ENCODE measurements around the gene NTS.

Gene NTS, protein sequence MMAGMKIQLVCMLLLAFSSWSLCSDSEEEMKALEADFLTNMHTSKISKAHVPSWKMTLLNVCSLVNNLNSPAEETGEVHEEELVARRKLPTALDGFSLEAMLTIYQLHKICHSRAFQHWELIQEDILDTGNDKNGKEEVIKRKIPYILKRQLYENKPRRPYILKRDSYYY

DNA sequence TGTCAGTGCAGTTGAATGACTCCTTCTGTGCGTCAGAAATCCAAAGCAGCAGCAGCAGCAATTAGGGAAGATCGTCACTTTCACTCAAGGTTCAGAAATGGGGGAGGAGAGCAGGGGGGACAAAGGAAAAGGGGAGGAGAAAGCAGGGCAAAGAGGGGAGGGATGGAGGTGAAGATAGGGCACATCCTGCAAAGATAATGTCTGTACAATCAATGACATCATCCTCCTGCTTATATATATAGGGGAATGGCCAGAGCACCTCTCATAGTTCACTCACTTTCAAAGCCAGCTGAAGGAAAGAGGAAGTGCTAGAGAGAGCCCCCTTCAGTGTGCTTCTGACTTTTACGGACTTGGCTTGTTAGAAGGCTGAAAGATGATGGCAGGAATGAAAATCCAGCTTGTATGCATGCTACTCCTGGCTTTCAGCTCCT is at the start of gene NTS:
NTS (plus strand) TSS at position 265 of the 431 bp plus-strand sequence; CDS start at position 374, 109 bp downstream.
- DNase-seq = no peak

DNA sequence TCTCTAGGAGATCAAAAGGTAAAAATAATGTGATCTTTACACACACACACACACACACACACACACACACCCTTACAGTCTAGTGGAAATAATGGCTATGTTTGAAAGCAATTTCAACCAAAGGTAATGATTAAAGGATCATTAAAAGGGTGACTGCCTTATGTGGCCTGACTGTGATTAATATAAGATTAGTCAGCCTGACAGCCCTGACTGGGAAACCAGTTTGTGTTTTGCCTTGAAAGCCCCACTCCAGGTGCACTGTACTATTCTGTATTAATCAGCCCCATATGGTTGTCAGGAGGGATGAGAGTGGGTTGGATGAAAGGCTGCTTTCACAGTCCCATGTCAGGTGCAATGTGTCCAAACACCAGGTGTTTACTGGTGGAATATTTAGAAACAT is 48.3 kb upstream of the NTS start:
- DNase-seq = no peak

DNA sequence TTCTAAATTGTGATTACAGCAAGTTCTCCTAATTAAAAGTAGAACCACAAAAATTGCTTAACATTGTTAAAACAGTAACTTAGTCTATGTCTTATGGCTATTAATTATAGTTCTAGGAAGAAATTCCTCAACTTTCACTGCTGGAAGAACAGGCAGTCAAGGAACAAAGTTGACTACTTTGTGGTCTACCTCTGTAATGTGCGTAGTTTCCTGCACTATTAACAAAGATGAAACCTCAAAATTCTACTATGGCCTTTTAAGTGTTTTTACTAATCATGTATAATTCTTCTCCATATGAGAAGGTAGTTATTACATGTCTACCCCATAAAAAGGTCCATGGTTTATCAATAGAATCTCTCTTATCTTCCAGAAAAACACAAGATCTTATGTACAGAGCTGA is 45.5 kb upstream of the NTS start:
- DNase-seq = no peak

DNA sequence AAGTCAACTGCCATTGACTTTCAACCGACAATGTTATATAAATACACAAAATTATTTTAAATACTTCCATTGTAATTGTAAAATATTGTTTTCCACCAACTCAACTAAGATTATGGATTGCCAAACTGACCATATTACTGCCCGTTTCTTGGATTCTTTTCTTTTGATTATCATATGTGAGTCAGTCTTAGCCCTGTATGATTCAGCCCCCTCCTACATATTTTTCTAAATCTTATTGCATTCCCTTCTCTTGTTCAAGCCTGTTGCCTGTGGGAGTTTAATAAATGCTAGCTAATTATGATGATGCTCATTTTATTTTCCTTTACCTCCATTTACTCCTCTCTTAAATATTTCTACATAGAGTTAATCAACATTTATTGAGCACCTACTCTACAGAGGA is 44.7 kb upstream of the NTS start:
- no peak for DNase-seq

DNA sequence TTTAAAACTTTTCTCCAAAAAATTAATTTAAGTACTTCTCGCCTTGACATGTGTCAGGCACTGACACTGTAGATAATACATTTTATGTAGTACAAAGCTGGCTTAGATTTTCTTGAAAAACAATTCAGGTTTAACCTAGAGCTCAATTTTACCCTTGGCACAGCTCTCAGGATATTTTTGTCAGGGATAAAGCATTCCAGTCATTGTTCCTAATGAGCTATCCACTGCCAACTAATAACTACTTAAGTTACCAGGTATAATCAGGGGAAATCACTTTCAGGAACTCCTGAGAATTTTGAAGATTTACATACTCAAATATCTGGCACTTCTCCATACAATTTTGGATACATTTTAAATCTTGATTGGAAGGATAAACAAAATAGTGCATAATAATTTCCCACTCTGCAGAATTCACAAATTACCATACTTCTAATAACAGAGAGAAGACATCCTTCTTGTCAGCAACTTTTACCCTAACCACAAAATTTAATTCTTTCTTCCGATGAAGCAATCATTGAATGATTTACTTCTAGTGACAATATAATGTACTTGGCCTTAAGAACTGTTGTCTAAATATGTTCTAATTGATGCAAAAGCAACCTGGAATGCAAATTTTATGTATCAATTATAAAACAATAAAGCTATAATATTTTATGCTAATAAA is 42.6 kb upstream of the NTS start:
- DNase-seq = no peak

DNA sequence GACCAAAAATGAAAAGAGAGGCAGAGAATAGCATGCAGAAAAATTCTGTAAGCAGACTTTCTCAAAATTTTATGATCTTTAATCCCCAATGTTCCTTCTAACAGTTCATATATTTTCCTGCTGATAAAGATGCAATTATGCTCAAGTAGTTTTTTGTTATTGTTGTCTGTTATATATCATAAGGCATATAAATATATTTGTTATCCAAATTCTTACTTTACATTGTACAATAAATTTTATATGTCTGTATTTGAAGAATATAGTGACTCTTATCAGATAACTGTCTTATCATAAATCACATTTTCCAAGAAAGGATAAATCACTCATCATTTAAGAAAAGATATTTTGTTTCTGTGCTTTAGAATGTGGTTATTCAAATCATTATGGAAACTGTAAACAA is 40.5 kb upstream of the NTS start:
- no peak for DNase-seq

DNA sequence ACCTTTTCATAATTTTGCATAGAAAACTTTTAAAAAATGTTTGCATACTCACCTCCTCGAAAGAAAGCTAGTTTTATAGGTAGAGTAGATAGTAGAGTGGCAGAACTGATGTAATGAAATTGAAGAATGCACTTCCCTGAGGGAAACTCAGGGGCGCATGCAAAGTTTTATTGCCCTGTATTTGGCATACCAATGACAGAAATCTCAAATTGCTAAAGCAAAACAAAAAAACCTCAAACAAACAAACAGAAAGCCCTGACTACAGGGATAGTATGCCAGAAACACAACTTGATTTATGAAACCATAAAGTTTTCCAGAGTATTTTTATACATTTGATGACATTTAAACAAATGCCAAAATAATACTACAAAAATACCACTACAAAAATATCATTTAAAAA is 39.7 kb upstream of the NTS start:
- DNase-seq = no peak

DNA sequence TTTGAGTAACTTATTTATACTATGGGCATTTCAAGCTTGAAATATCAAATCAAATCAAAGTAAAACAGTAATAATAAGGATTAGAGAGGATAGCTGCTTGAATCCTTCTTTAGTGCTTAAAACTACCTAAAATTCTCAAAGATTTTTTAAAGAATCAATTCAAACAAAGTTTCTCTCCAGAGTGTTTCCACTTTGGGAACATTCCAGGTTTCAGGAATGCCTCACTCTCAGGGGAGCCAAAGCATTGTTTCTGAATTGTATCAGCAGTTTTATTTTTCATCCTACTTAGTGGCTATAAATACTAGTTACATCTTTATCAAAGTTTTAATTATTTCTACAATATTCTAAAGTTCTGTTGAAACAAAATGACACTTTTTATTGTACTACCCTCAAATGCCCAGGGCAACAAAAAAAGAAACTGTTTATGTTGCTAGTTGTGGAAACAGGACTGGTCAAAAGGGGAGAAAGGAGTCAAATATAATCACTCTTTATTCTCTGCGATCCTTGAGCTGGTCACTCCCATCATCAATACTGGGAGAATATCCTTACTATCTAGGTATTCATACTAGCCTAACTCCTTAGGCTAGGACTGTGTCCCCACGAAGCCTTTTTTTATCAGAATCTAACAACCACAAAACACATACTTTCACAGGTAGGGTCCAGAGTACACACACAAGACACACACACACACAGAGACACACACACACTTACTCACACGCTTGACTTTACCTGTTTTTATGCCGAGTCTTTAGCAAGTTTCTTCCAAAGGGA is 38.5 kb upstream of the NTS start:
- DNase-seq = no peak

DNA sequence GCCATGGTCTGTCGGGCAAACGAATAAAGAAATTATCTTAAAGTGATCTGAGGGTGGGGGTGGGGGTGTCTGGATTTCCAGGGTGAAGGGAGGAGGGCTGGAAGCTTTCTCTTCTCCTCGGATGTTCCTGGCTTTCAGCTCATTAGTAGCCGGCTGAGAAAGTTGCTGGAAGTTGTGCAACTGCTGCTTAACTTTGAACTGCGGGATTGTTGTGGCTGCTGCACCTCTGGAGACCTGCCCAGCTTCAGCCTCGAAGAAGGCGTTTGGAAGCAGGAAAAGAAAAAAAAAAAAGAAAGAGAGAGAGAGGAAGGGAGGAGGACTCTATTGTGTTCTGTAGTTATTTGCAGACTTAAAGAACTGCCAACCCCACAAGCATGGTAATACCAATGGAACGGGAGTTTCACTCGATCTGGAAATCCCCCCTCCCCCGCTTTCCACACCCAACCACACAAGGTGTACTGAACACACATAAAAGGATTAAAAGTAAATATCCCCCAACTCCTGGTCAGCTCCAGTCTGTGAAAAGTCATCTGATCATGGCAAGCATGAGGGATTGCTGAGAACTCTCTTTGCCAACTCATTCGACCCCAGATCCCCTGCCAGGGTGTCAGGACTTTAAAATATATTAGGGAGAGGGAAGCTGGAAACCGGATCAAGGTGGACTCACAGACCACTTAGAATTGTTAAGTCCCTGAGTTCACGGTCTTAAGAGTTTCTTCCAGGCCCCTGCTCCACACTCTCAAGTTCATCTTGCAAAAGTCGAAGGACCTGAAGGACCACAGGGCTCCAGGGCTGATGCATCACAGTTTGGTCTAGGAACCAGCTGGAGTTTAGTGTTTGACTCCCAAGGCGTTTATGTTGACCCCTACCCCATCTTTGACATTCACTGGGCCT is 37.7 kb upstream of the NTS start, which contains the start of gene RASSF9:
RASSF9 (minus strand) TSS at position 213 of the 894 bp plus-strand sequence; CDS start at position 5, 208 bp downstream.
- DNase-seq = no peak

DNA sequence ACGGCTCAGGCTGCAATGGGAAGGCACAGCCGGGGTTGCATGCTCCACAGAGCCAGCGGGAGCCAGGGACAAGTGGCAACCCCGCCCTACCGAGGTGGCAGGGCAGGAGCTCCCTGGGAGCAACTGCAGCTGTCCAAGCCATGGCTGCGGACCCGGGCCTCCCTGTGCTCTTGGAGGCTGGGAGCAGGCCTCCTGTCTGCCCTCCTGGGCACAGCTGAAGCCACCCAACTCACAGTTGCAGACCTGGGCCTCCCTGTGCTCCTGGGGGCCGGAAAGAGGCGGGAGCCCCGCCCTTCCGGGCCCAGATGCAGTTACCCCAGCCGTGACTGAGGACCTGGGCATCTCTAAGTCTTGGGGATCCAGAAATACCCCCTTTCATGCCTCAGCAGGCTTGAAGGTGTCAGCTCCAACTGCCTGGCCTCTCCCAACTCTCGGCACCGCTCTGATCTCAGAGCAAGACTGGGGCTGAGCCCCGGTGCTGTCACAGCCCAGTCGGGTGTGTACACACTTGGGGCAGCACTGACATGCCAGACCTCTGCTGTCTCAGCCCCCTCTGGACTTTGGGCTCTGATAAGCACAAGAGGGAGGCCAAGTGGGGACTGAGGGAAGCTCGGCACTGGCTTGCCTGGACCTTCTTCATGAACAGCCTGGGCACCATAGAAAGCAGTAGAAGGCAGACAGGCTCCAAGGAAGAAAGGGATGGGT is 30.3 kb upstream of the NTS start:
- DNase-seq = no peak

DNA sequence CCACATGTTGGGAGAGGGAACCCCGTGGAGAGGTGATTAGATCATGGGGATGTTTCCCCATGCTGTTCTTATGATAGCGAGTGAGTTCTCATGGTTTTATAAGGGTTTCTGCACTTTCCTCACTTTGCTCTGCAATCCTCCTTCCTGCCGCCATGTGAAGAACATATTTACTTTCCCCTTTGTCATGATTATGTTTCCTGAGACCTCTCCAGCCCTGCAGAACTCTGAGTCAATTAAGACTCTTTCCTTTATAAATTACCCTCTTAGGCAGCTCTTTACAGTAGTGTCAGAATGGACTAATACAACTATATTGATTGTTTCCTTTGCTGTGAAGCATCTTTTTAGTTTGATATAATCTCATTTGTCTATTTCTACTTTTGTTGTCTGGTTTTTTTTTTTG is 24.8 kb upstream of the NTS start:
- DNase-seq = no peak

DNA sequence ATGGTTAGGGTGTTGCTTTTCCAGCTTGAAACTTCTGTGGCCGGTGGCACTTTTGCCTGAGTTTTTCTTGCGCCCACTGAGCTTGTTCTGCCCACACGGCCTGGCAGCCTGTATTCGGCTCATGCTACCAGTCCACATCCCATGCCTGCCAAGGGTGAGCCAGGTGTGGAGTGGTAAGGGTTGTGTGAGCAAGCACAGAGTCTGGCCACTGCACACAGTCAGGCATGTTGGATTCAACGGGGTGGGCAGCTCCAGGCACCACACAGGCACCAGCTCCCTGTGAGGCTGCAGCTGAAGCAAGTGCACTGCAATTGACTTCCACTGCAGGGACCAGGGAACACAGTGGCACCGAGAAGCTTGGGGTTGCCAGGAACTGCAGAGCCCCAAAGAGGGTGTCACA is 18.8 kb upstream of the NTS start:
- no peak for DNase-seq

DNA sequence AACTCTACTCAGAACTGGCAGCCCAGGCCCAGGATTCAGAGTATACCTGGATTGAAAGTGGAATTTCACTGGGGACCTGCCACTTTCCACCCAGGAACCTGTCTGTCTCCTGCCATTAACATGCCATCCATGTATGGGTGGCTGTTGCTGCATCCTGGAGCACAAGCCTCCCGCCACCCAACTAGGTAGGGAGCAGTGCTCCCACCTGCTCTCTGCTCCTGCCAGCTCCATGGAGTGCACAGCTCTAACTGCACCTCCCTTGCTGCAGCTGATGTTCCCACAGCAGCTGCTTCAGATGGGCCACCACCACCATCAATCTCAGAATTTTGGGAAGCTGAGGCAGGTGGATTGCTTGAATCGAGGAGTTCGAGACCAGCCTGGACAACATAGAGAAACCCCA is 17.1 kb upstream of the NTS start:
- DNase-seq = no peak

DNA sequence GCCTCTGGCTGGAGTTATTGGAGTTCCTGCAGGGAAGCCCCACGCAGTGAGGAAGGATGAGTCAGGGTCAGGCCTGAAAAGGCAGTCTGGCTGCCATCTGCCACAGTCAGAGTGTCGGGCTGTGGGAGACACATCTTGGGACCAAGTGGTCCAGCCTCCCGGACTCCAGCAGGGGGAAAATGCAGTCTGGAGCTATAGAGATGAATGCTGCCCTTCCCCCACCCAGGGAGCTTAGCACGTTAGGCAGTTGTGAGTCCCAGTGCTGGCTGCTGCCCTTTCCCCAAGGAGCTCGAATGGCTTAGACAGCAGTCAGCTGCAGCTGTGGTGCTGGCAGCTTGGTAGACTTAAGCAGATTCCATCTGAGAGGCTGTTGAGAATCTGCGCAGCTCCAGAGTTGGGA is 8.2 kb upstream of the NTS start:
- no peak for DNase-seq

DNA sequence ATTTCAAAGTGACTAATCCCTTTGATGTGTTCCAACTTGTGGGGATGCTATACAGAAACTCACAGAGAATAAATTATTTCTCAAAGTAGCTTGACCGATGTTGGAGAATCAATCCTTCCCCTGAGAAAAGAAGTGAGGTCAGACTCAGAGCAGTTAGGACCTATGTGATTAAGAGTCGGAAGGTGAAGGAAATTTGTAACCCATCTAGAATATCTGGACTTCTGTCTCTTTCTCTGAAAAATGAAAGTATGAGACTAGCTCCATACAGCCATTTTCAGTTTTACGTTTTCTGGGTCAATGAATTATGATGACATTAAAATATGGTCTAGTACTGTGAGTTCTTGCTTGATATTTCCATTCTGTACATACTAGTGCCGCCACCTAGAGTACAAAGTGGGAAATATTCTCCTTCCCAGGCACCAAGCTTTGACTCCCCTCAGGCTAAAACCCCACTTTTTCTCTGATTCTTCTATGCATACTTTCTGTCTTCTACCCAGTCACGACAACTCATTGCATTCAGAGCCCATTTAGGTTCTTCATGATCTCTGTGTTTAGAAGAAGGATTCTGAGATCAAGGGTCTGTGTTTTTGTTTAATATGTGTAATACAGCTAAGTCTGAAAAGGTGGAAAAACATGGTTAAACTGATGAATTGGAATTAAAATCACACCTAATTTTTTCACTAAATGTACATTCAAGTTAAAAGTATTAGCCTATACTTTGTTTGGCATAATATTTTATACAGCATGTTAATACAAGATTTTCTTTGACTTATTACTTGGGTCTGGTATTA is 6.9 kb upstream of the NTS start:
- DNase-seq = no peak

DNA sequence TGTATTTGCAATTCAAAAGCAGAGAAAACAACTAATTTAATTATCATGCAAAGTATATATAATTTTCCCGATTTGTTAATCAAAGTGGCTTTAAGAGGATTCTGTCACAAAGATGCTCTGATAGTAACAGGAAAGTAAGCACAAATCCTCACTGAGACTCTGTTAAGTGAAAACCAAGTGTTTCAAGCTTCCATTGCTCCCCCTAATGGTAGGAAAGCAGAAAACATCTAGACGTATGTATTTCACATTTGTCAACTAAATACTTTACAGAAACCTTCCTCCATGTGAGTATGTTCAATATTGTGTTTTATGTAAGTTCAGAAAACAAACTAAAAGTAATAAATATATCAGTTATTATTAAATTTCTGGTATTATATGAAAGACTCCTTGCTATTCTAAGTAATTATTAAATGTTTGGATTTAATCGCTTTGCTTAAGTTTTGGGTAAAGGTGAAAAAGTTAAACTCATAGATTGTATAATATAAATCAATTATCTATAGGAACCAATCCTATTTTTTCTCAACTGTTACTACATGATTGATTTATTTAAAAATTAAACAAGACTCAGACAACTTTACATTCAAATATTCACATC is 1.5 kb upstream of the NTS start:
- DNase-seq = peak; percentile 32

DNA sequence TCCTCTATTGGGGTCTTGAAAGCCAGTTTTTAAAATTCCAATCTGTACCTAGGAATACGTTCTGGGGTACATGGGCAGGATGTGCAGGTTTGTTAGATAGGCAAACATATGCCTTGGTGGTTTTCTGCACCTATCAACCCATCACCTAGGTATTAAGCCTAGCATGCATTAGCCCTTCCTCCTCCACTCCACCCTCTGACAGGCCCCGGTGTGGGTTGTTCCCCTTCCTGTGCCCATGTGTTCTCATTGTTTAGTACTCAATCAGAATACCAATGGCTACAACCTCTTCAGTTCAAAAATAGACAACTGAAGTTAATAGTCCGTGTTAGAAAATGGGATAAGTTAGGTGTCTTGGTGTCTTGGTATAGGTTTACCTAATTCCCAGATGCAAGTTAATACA is 3.4 kb downstream of the NTS start:
- DNase-seq = no peak

DNA sequence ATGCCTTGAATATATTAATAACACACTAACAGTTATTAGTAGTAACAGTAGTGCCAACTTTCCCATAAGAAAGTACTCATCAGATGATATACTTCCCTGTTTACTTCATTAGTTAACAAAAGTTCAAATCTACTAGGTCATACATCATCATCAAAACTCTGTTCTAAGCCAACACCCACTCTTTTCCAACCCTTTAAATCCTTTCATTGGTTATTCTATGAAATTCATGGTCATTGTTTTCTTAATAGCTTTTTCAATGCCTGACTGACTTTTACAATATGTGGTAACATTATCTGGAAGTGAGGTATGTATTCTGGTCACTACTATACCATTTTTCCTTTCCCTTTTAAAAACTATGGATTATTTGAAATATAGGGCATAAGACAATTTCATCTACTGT is 9.7 kb downstream of the NTS start:
- no peak for DNase-seq

DNA sequence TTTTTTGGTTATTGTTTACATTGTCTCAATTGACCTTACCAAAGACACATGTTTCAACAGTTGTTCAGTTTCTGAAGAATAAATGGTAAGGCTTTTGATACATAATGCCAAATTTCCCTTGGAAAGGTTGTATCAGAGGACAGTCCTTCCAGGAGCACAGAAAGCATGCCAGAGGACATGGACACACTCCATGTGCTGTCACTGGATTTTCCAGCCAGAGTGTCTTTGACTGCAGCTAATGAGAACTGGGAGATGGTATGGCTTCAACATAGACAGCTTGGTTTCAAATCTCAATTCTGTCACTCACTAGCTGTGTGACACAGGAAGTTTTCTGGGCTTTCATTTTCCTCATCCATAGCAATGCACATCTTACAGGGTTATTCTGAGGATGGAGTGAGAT is 20.6 kb downstream of the NTS start:
- no peak for DNase-seq

DNA sequence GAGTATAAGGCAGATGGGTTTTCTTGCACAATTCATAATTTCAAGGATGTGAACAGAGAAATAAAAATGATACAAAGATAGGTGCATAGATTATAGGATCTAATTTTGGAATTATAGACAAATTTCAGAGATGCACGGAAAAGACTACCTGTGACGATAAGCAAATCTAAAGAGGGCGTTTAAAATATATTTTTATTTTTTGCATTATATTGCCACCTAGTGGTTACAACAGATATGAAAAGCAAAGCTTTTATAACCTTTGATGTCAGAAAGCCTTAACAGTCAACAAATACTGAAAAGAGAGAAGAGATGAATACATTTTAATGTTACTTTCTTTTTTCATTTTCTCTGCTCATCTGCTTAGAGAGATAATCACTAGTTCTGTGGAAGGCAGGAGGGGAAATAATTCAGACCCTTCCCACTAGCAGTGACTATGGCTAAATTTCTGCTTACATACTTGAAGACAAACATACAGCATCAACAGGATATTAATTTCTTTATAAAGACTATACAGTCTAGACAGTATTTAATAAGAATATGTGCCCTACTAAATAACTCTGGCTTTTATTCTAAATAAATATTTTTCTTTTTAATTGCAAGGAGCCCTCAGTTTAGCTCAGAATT is 46.3 kb downstream of the NTS start:
- DNase-seq = no peak
